Activated CD4-positive, alpha-beta T cell treated with anti-CD3 and anti-CD28 coated beads, Interleukin-10, Interleukin-2, amounts not matched to agents 100 ng/mL and 50 ng/mL, durations not matched to agents 16 hours and 8 hours (primary cell): ENCODE measurements around the gene CACNB1.
"Not testable (repeated sequence)": the region's sequence is repeated elsewhere in the genome, so short reads cannot be mapped to it uniquely, and the experiment has no call there.

Source experiments
- DNase-seq: peaks from one replicate; pipeline ENCODE4 v3.0.0-alpha.2; 2020

CACNB1 gene

GRCh38 chr17:39150104-39150634 lies 47.3 kb downstream of the CACNB1 start:
- DNase-seq = no peak

GRCh38 chr17:39147221-39148185 lies 50.0 kb downstream of the CACNB1 start:
- no peak for DNase-seq

- DNase-seq = no peak
Observed at GRCh38 chr17:39146273-39146672, 51.2 kb downstream of the CACNB1 start.

GRCh38 chr17:39145143-39145542 lies 52.3 kb downstream of the CACNB1 start:
- DNase-seq = no peak

- DNase-seq = no peak
Observed at GRCh38 chr17:39144416-39144840, 53.0 kb downstream of the CACNB1 start.

- no peak for DNase-seq
Observed at GRCh38 chr17:39143552-39144093, 53.8 kb downstream of the CACNB1 start.

- DNase-seq = no peak
Observed at GRCh38 chr17:39141915-39142664, 55.4 kb downstream of the CACNB1 start.

- no peak for DNase-seq
Observed at GRCh38 chr17:39141294-39141693, 56.2 kb downstream of the CACNB1 start.

GRCh38 chr17:39139561-39139960 lies 57.9 kb downstream of the CACNB1 start:
- DNase-seq = no peak

GRCh38 chr17:39139161-39139511 lies 58.3 kb downstream of the CACNB1 start:
- no peak for DNase-seq

GRCh38 chr17:39138431-39139160 lies 58.9 kb downstream of the CACNB1 start:
- DNase-seq = no peak

- no peak for DNase-seq
Observed at GRCh38 chr17:39134878-39135277, 62.6 kb downstream of the CACNB1 start.

- no peak for DNase-seq
Observed at GRCh38 chr17:39132192-39132610, 65.3 kb downstream of the CACNB1 start.

- DNase-seq = no peak
Observed at GRCh38 chr17:39131616-39132015, 65.9 kb downstream of the CACNB1 start.

- no peak for DNase-seq
Observed at GRCh38 chr17:39130205-39130604, 67.3 kb downstream of the CACNB1 start.

- DNase-seq = not testable (repeated sequence)
Observed at GRCh38 chr17:39129544-39129943, 67.9 kb downstream of the CACNB1 start.

GRCh38 chr17:39126436-39126835 lies 71.0 kb downstream of the CACNB1 start:
- no peak for DNase-seq

- DNase-seq = no peak
Observed at GRCh38 chr17:39125143-39125875, 72.2 kb downstream of the CACNB1 start.

- no peak for DNase-seq
Observed at GRCh38 chr17:39123627-39124026, 73.8 kb downstream of the CACNB1 start.
